GM19324 (cell line): ENCODE measurements around the gene RPUSD4.
"Not testable (repeated sequence)": the region's sequence is repeated elsewhere in the genome, so short reads cannot be mapped to it uniquely, and the experiment has no call there.

ENCODE experiments used
- ATAC-seq: cut with Tn5 transposase; IDR thresholded peaks from one replicate; pipeline ENCODE4 v1.9.1; 2021; ENCODE audit warnings: mild to moderate bottlenecking, moderate library complexity; ENCODE audit not compliant: unreplicated experiment, low FRiP score

Gene RPUSD4, protein sequence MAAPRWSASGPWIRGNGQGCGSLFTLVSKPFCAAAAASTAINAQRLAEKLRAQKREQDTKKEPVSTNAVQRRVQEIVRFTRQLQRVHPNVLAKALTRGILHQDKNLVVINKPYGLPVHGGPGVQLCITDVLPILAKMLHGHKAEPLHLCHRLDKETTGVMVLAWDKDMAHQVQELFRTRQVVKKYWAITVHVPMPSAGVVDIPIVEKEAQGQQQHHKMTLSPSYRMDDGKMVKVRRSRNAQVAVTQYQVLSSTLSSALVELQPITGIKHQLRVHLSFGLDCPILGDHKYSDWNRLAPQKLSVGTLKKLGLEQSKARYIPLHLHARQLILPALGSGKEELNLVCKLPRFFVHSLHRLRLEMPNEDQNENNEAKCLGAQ

DNA sequence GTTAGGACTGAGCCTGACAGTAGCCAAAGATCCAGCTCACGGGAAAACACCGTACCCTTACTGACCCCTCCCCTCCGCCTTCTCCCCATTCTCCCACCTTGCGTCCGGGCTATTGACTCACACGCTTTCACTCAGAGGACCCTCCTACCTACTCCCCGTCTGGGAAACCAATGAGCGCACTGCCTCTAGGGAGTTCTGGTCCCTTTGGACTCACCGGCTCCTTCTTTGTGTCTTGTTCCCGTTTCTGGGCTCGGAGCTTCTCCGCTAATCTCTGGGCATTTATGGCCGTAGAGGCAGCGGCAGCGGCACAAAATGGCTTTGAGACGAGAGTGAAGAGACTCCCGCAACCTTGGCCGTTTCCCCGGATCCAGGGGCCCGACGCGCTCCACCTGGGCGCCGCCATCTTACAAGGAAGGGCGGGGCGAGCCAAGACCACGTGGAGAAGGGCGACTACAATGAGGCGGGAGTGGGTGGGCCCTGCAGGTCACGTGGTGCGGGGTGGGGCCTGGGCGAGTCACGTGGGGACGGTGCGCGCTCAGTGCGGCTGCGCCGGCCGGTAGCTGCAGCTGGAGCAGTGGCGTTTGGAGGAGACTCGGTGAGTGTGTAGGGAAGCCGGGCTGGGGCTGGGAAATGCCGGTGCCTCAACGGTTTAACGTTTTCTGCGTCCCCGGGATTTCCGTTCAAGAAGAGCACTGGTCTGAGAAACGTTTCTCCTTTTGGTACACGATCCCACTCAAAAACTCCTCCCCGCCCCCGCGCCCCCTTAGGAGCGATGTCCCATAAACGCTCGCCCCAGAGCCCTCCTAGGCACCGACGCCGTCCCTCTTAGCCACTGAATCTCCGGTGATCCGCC, at the start of gene RPUSD4, which contains the start of gene FAM118B:
Gene RPUSD4 (minus strand): TSS at position 415 of the 853 bp plus-strand sequence. CDS start 12 bp downstream, at position 403.
Gene FAM118B (plus strand): TSS at position 547 of the 853 bp plus-strand sequence. CDS start 23,220 bp downstream, outside the sequence.
- ATAC-seq: peak; percentile 96

DNA sequence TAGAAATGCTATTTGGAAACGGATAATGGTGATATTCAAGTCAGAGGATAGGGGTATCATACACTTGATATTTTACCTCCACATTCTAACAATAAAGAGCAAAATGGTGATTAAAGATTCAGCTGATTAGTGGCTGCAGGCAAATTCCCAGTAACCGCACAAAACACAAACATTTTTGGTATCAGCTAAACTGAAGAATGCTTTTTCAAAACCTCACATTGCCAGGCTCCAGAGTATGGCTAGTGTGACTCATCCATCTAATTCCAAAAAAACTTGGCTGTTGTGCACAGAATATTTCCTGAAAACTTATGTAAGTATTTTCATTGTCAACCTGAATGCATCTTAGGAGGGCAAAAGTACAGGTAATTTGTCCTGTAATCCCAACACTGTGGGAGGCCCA, 46.3 kb upstream of the RPUSD4 start:
- ATAC-seq: no peak

- ATAC-seq: no peak
These were observed 45.7 kb upstream of the RPUSD4 start for GRCh38 chr11:126257144-126257543.

GRCh38 chr11:126256216-126256615, 44.8 kb upstream of the RPUSD4 start:
- ATAC-seq: no peak

- not testable (repeated sequence) for ATAC-seq
These were observed 44.1 kb upstream of the RPUSD4 start for GRCh38 chr11:126255507-126255906.

- ATAC-seq: no peak
These were observed 43.4 kb upstream of the RPUSD4 start for GRCh38 chr11:126254819-126255218.

DNA sequence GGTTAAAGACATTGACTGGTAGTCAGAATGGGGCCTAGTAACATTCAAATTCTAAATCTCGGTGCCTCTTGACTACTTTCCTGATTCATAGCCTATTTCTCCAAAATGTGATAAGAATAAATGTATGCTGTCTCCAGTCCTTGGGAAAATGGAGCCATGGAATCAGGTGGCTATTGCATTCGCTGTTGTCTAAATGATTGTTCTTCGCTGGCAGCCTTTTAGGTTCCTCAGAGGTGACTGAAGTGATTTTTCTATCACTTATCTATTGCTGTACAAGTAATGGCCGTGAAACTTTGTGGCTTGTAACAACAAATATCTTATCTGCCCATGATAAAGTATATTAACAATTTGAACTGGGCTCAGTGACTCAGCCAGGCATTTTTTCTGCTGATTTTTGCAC, 41.8 kb upstream of the RPUSD4 start:
- ATAC-seq: no peak

GRCh38 chr11:126246636-126247035, 35.2 kb upstream of the RPUSD4 start:
- ATAC-seq: no peak

DNA sequence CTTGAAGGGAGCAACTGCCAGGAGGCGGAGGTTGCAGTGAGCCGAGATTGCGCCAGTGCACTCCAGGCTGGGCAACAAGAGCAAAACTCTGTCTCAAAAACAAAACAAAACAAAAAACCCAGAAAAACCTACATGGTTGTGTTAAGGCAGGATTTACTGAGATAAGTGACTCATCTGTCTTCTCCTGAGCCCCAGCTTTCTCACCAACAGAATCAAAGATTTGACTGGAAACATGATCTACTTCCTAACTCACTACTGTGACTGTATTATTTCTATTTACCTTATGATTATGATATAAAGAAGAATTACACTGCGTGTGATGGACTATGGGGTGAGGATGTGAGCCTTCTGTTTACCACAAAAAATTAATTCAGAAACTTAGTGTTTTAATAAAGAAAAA, 21.9 kb upstream of the RPUSD4 start:
- no peak for ATAC-seq

DNA sequence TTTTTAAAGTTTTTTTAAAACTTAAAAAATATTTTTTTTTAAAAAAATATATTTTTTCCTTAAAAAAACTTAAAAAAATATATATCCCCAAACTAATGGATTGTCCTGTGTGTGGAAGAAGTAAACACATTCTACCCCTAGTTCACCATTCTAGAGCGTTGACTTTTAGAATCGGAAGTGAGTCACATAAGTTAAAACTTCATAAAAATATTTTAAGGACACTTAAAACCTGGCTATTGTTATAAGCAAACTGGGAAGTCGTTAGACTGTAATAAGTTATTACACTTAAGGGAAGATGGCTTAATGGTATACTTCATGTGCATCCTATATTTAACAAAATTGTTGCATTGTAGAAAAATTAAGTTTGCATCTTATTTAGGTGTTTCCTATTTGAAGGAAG, 21.2 kb upstream of the RPUSD4 start:
- ATAC-seq: no peak

- no peak for ATAC-seq
These were observed 20.4 kb upstream of the RPUSD4 start for GRCh38 chr11:126231725-126232459.

DNA sequence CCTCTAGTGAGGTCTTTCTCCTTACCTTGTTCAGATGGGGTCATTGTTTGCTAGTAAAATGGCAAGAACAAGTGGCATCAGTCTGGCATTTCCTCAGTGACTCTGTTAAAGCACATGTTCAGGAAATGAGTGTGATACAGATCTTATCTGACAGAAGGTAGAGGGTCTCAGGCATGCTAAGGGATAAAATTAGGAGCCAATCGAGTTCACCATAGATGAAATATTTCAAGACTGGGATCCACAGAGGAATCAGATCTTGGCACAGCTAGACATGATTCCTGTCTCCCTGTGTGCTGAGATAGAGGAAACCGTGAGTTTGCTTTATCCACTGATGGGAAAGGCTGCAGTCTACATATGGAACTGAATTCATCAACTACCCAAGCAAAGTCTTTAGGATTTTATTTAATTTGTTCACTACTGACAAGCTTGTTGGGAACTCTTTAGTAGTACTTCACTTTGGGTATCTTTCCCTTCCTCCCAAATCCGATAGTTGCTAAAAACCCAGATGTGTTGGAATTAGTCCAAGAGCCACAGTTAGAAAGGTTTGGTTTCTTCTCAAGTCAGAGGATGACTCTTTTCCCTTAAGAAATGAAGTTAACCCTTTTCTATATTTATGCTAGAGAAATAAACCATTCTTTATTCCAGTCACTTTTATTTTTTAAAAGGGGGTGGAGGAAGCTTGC, 18.5 kb upstream of the RPUSD4 start:
- ATAC-seq: no peak

- no peak for ATAC-seq
These were observed 15.1 kb upstream of the RPUSD4 start for GRCh38 chr11:126226334-126227084.

GRCh38 chr11:126225295-126225665, 13.8 kb upstream of the RPUSD4 start:
- no peak for ATAC-seq

DNA sequence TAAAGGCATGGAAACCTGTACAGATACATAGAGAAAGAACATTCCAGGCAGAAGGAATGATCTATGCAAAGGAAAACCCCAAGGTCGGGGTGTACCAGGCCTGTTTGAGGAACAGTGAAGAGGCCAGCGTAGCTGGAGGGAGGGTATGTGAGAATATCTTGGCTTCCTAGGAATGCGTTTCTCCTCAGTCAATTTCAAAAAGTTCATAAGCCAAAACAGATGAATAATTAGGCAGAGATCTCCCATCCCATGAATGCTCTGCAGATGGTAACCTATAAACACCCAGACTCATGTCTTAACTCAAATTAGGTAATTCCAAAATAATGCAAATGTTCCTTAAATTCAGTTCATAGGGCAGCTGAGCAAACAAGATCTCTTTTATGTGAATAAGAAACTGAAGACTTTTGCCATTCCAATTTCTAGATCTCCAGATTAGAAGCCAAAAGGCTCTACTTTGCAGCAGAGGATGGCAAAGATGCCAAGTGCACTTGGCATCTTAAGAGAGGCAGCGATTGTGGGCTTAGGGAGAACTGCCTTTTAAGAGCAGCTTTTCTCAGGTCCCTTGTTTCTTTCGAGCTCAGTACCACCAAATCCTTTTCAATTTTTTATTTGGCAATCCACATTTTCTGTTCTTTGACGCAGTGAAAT, 13.3 kb upstream of the RPUSD4 start:
- no peak for ATAC-seq

GRCh38 chr11:126219547-126219946, 8.1 kb upstream of the RPUSD4 start:
- ATAC-seq: no peak

- no peak for ATAC-seq
These were observed 6.0 kb upstream of the RPUSD4 start for GRCh38 chr11:126217491-126217890.

GRCh38 chr11:126216526-126217305, 5.3 kb upstream of the RPUSD4 start:
- ATAC-seq: no peak
